Uterus (tissue), 2 donors: Measurements from ENCODE around the gene HGFAC.

Experiments used
- CTCF ChIP-seq, 4 experiments: fragments of 200-600 bp in 2 of 4; fragments of 450-650 bp in 2 of 4; sonication (generic) in 2 of 4; IDR thresholded peaks; one replicate each; pipeline ENCODE4 v1.5.1; 2016 to 2019; ENCODE audit warnings: antibody characterized with exemption in 4 of 4, mild to moderate bottlenecking in 2 of 4, moderate library complexity in 1 of 4
- POLR2A ChIP-seq, 2 donors: fragments of 450-650 bp; IDR thresholded peaks; one replicate each; pipeline ENCODE4 v1.6.1; 2016; ENCODE audit warnings: antibody characterized with exemption in 2 of 2, mild to moderate bottlenecking in 1 of 2, moderate library complexity in 1 of 2

GRCh38 chr4:3418029-3418762, 23.6 kb upstream of the HGFAC start:
- TF ChIP-seq CTCF (IDR thresholded peaks at IDR 0.05): no peak
- TF ChIP-seq POLR2A (IDR thresholded peaks at IDR 0.05): no peak
